Endothelial cell of umbilical vein (primary cell): ENCODE results near the gene ATAD3A. TPM values are rescaled to one million over a fixed set of nuclear protein-coding genes. Genes with fewer than 3 reads are reported as not detected.

Experiments used
- BruUV-seq: library from RNA; stranded (reverse); fragments of 400-500 nt; replicated peaks from 2 replicates; lab custom pipeline; 2021; lab: Mats Ljungman, UMichigan
- CTCF ChIA-PET: fragments of 300-600, 350-600 bp; sonication (Branson Sonifier 250); formaldehyde crosslinking; loops from one replicate; lab custom pipeline; 2021; ENCODE audit warnings: antibody characterized with exemption, inconsistent platforms; lab: Charles Lee
- POLR2A ChIA-PET: fragments of 300-600, 350-600 bp; sonication (Branson Sonifier 250); formaldehyde crosslinking; loops from one replicate; lab custom pipeline; 2021; ENCODE audit warnings: antibody characterized with exemption, inconsistent platforms; lab: Charles Lee
- DNase-seq: peaks from one replicate; pipeline ENCODE4 v3.0.0-alpha.2; 2011; ENCODE audit warnings: low read depth, low spot score
- FAIRE-seq: peaks from 2 replicates; lab custom pipeline; 2011; peaks lifted over from hg19 to GRCh38; lab: Jason Lieb, UNC
- H2AFZ ChIP-seq: 2 replicates; pipeline ENCODE4 v1.6.0; 2012; ENCODE audit warnings: low read depth, low read length, control low read depth, inconsistent platforms
- H3K27ac ChIP-seq: 2 replicates; pipeline ENCODE4 v1.5.1; 2011; ENCODE audit warnings: low read depth, mild to moderate bottlenecking, control low read depth, low read length, moderate library complexity; ENCODE audit not compliant: insufficient read depth
- H3K27me3 ChIP-seq, 2 experiments: 2 replicates each; pipeline versions ENCODE4 v1.6.0 to v1.6.1; 2011; ENCODE audit warnings: low read length in 2 of 2, mixed read lengths in 1 of 2; ENCODE audit not compliant: control insufficient read depth in 2 of 2, insufficient read depth in 2 of 2
- H3K36me3 ChIP-seq, 2 experiments: 2 replicates in 1 of 2; 3 replicates in 1 of 2; pipeline ENCODE4 v1.5.1; 2011; ENCODE audit warnings: low read length in 2 of 2, mild to moderate bottlenecking in 1 of 2, moderate library complexity in 1 of 2; ENCODE audit not compliant: control insufficient read depth in 2 of 2, insufficient read depth in 2 of 2; ENCODE audit errors: extremely low read depth in 1 of 2
- H3K4me1 ChIP-seq: 3 replicates; pipeline ENCODE4 v1.5.1; 2011; ENCODE audit warnings: mild to moderate bottlenecking, low read length; ENCODE audit not compliant: control insufficient read depth, insufficient read depth; ENCODE audit errors: extremely low read depth
- H3K4me2 ChIP-seq: 2 replicates; pipeline ENCODE4 v1.6.1; 2011; ENCODE audit warnings: low read length, control low read depth, mixed read lengths; ENCODE audit not compliant: insufficient read depth
- H3K4me3 ChIP-seq, 3 experiments: fragments of 200-600 bp in 1 of 3; sonication (generic), shearing (Covaris generic) in 1 of 3; replicated peaks in 1 of 3; 2 replicates each; pipeline ENCODE4 v1.5.1; 2011 to 2016; ENCODE audit warnings: control low read depth in 3 of 3, low read length in 3 of 3, mild to moderate bottlenecking in 2 of 3, inconsistent platforms in 1 of 3, low read depth in 1 of 3, moderate library complexity in 1 of 3; ENCODE audit not compliant: insufficient read depth in 1 of 3
- H3K79me2 ChIP-seq: 2 replicates; pipeline ENCODE4 v1.6.0; 2012; ENCODE audit warnings: low read length, inconsistent platforms; ENCODE audit not compliant: control insufficient read depth, insufficient read depth
- H3K9ac ChIP-seq: replicated peaks from 2 replicates; pipeline ENCODE3; 2011; ENCODE audit warnings: low read length, control low read depth; ENCODE audit not compliant: insufficient read depth; ENCODE audit errors: extremely low read depth
- H3K9me1 ChIP-seq: replicated peaks from 3 replicates; pipeline ENCODE4 v1.6.0; 2011; ENCODE audit warnings: mild to moderate bottlenecking, low read length; ENCODE audit not compliant: control insufficient read depth, insufficient read depth; ENCODE audit errors: extremely low read depth
- H3K9me3 ChIP-seq: replicated peaks from 2 replicates; pipeline ENCODE4 v1.5.1; 2012; ENCODE audit warnings: low read length, inconsistent platforms; ENCODE audit not compliant: control insufficient read depth, insufficient read depth
- H4K20me1 ChIP-seq: replicated peaks from 2 replicates; pipeline ENCODE3; 2011; ENCODE audit warnings: mild to moderate bottlenecking, low read length; ENCODE audit not compliant: control insufficient read depth, insufficient read depth; ENCODE audit errors: extremely low read depth
- EZH2 ChIP-seq: IDR thresholded peaks from 2 replicates; pipeline ENCODE4 v1.6.1; 2012; ENCODE audit warnings: borderline replicate concordance, low read depth, mild to moderate bottlenecking, moderate library complexity, low read length, inconsistent platforms; ENCODE audit not compliant: severe bottlenecking
- JUN ChIP-seq: IDR thresholded peaks from 2 replicates; pipeline ENCODE4 v1.6.1; 2011; ENCODE audit warnings: borderline replicate concordance, low read depth; ENCODE audit not compliant: insufficient read length, insufficient read depth
- POLR2AphosphoS5 ChIP-seq: IDR thresholded peaks from 2 replicates; pipeline ENCODE4 v1.6.1; 2012; ENCODE audit warnings: low read depth, mild to moderate bottlenecking, control low read depth, low read length, moderate library complexity; ENCODE audit not compliant: insufficient read depth
- dilution Hi-C: fragments of 300-500 bp; cut with MboI; formaldehyde crosslinking; loops from one replicate; pipeline ENCODE4 v1.15.0; 2019; ENCODE audit warnings: low sequenced_read_pairs; ENCODE audit not compliant: extremely low pct_ligation_motif_present
- intact Hi-C: fragments of 100-400 bp; cut with micrococcal nuclease; formaldehyde crosslinking; loops from one replicate; pipeline ENCODE4 v1.10.0; 2022
- polyA plus RNA-seq, 4 experiments: library from polyadenylated mRNA; depleted of rRNA in 3 of 4; stranded (reverse) in 3 of 4; unstranded in 1 of 4; fragments of >200 nt; gene quantifications; 2 replicates each; pipeline versions ENCODE4 v1.2.1 to v1.2.3, GENCODE V29; 2011 to 2012; ENCODE audit warnings: missing spikeins in 1 of 4
- total RNA-seq: library from RNA; stranded (reverse); gene quantifications from 2 replicates; pipeline ENCODE4 v1.2.3, GENCODE V29; 2021
- TF ChIP-seq, protein P1 (sequence below): IDR thresholded peaks from 2 replicates; pipeline ENCODE4 v1.6.1; 2011; ENCODE audit not compliant: insufficient read depth, insufficient read length
- TF ChIP-seq, protein P2 (sequence below), 2 donors: IDR thresholded peaks; 1 replicate in 1 of 2; 2 replicates in 1 of 2; pipeline ENCODE4 v1.5.1; 2011; ENCODE audit warnings: low read length in 2 of 2, mild to moderate bottlenecking in 2 of 2, moderate library complexity in 2 of 2, control low read depth in 1 of 2, inconsistent platforms in 1 of 2, low read depth in 1 of 2; ENCODE audit not compliant: insufficient read depth in 1 of 2; ENCODE audit errors: extremely low read depth in 1 of 2

Gene ATAD3A
- total and polyA plus RNA-seq, 2 donors (not counting 3 experiments of a cell fraction or from before 2014, with no cell fraction given): 24.9 to 55.2 TPM

DNA sequence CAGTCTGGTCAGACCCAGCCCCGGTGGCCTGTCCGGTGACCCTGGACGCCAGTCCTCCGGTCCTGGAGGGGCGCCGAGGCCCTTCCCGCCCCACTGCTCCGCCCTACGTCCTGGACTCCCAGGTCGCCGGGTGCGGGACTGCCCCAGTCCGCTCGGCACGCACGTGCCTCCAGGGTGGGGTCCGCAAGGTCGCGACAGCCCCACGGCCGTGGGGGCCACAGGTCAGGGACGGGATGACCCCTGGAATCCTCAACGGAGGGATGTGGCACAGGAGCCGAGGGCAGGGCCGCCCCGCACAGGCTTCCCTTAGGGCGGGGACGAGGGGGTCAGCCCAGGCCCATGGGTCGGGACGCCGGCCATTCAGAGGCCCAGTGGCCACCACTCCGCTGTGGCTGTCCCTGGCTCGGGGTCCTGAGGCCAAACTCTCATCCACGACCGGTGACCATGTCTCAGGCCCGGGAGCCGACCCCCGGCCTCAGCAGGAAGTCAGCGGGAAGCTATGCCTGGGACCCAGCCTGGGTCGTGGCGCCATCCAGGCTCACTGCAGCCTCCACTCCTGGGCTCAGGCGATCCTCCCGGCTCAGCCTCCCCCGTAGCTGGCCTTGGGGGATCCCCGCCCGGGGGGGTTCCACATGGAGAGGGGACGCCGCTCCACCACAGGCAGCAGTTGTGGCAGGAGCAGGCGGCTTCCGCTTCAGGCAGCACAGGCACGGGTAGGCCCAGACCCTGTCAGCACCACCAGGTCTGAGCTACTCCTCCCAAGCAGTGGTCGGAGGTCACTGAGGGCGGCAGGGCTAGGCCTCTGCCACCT is 29.1 kb downstream of the ATAD3A start:
- Histone ChIP-seq H3K9ac (peak overlapping the region; percentile 36), H3K4me2 (peak overlapping the region; percentile 29), H3K27ac (no peak overlapping the region), H3K4me1 (peaks cover 14% of the 10 kb centered on the region), H3K4me3 (peak overlapping the region in 1 of 3 experiments; percentile 60), H3K27me3 (no peaks in the 10 kb centered on the region), H2AFZ (peak overlapping the region; percentile 28), H4K20me1 (no peaks in the 10 kb centered on the region), H3K36me3 (peaks cover 0 to 8% of the 10 kb centered on the region in 2 experiments), H3K79me2 (peaks cover 7% of the 10 kb centered on the region), H3K9me3 (no peaks in the 10 kb centered on the region), H3K9me1 (no peaks in the 10 kb centered on the region)
- DNase-seq: no peak
- intact Hi-C loops (no loop called here), dilution Hi-C loops (no loop called here)
- ChIA-PET POLR2A (no interaction called here), CTCF (no interaction called here)
- no TSS peak for BruUV-seq
- TF ChIP-seq, protein P1, sequence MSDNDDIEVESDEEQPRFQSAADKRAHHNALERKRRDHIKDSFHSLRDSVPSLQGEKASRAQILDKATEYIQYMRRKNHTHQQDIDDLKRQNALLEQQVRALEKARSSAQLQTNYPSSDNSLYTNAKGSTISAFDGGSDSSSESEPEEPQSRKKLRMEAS: no peak
- TF ChIP-seq JUN (no peak), POLR2AphosphoS5 (no peak), EZH2 (no peak)
- TF ChIP-seq, protein P2, sequence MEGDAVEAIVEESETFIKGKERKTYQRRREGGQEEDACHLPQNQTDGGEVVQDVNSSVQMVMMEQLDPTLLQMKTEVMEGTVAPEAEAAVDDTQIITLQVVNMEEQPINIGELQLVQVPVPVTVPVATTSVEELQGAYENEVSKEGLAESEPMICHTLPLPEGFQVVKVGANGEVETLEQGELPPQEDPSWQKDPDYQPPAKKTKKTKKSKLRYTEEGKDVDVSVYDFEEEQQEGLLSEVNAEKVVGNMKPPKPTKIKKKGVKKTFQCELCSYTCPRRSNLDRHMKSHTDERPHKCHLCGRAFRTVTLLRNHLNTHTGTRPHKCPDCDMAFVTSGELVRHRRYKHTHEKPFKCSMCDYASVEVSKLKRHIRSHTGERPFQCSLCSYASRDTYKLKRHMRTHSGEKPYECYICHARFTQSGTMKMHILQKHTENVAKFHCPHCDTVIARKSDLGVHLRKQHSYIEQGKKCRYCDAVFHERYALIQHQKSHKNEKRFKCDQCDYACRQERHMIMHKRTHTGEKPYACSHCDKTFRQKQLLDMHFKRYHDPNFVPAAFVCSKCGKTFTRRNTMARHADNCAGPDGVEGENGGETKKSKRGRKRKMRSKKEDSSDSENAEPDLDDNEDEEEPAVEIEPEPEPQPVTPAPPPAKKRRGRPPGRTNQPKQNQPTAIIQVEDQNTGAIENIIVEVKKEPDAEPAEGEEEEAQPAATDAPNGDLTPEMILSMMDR (IDR thresholded peaks at IDR 0.05; ENCODE audit: extremely low read depth in 1 of 2, insufficient read depth in 1 of 2, low read depth in 1 of 2, low read length in 2 of 2): no peak
- FAIRE-seq: no peak
